ENCODE results near the gene NEDD8.

- TF ChIP-seq CTCF (conservative IDR thresholded peaks at IDR 0.05) (no peak), ZFX (IDR thresholded peaks at IDR 0.05) (no peak)
Observed at GRCh38 chr14:24246765-24247212, 14.6 kb upstream of the NEDD8 start.

Data from C4-2B (cell line).